ENCODE data around the gene VPS13D. TPM values are rescaled to one million over a fixed set of nuclear protein-coding genes. Genes with fewer than 3 reads are reported as not detected.

Gene VPS13D
- total RNA-seq, 1 donor from 2014 or later, result 81.7 TPM

GRCh38 chr1:12244585-12244984, 14.8 kb downstream of the VPS13D start:
- Histone ChIP-seq H3K27ac (no peak overlapping the region), H3K27me3 (ENCODE audit: low read depth) (no peaks in the 10 kb centered on the region), H3K4me3 (no peak overlapping the region), H3K36me3 (peaks cover 99% of the 10 kb centered on the region), H3K9me3 (no peaks in the 10 kb centered on the region), H3K4me1 (no peaks in the 10 kb centered on the region)
- DNase-seq (no peak), ATAC-seq (no peak)
- intact Hi-C loops (cut with DNase I), result no loop called here
- TF ChIP-seq CTCF (IDR thresholded peaks at IDR 0.05), result no peak

GRCh38 chr1:12245116-12245515, 15.3 kb downstream of the VPS13D start:
- no peaks in the 10 kb centered on the region for H3K4me1 ChIP-seq
- no peaks in the 10 kb centered on the region for H3K27me3 ChIP-seq (ENCODE audit: low read depth)
- no peak for TF ChIP-seq CTCF (IDR thresholded peaks at IDR 0.05)
- intact Hi-C loops (cut with DNase I), result no loop called here
- DNase-seq (no peak), ATAC-seq (no peak)
- H3K27ac ChIP-seq, result no peak overlapping the region
- no peak overlapping the region for H3K4me3 ChIP-seq
- no peaks in the 10 kb centered on the region for H3K9me3 ChIP-seq
- peaks cover 99% of the 10 kb centered on the region for H3K36me3 ChIP-seq

GRCh38 chr1:12245733-12246132, 15.9 kb downstream of the VPS13D start:
- intact Hi-C loops (cut with DNase I), result no loop called here
- Histone ChIP-seq H3K9me3 (no peaks in the 10 kb centered on the region), H3K4me3 (no peak overlapping the region), H3K4me1 (no peaks in the 10 kb centered on the region), H3K27me3 (ENCODE audit: low read depth) (no peaks in the 10 kb centered on the region), H3K36me3 (peaks cover 100% of the 10 kb centered on the region), H3K27ac (no peak overlapping the region)
- peak in 1 of 2 donors; percentile 31 for ATAC-seq
- no peak for DNase-seq
- TF ChIP-seq CTCF (IDR thresholded peaks at IDR 0.05), result no peak

- Histone ChIP-seq H3K9me3 (no peaks in the 10 kb centered on the region), H3K27ac (no peak overlapping the region), H3K36me3 (peaks cover 99% of the 10 kb centered on the region), H3K27me3 (ENCODE audit: low read depth) (no peaks in the 10 kb centered on the region), H3K4me3 (no peak overlapping the region), H3K4me1 (no peaks in the 10 kb centered on the region)
- no peak for TF ChIP-seq CTCF (IDR thresholded peaks at IDR 0.05)
- peak in 1 of 2 donors; percentile 24 for ATAC-seq
- intact Hi-C loops (cut with DNase I), result no loop called here
- DNase-seq, result no peak
Observed at GRCh38 chr1:12246584-12246983, 16.8 kb downstream of the VPS13D start.

GRCh38 chr1:12249181-12249580, 19.4 kb downstream of the VPS13D start:
- ATAC-seq (no peak), DNase-seq (no peak)
- Histone ChIP-seq H3K4me1 (no peaks in the 10 kb centered on the region), H3K27ac (no peak overlapping the region), H3K36me3 (peaks cover 96% of the 10 kb centered on the region), H3K4me3 (no peak overlapping the region), H3K9me3 (no peaks in the 10 kb centered on the region), H3K27me3 (ENCODE audit: low read depth) (no peaks in the 10 kb centered on the region)
- no peak for TF ChIP-seq CTCF (IDR thresholded peaks at IDR 0.05)
- intact Hi-C loops (cut with DNase I), result no loop called here

- Histone ChIP-seq H3K27ac (no peak overlapping the region), H3K36me3 (peaks cover 96% of the 10 kb centered on the region)
Observed at GRCh38 chr1:12249748-12250147, 19.9 kb downstream of the VPS13D start.

More at GRCh38 chr1:12249748-12250147, 19.9 kb downstream of the VPS13D start:
- intact Hi-C loops (cut with DNase I), result no loop called here
- H3K9me3 ChIP-seq, result no peaks in the 10 kb centered on the region
- DNase-seq (no peak), ATAC-seq (no peak)
- H3K27me3 ChIP-seq (ENCODE audit: low read depth), result no peaks in the 10 kb centered on the region
- TF ChIP-seq CTCF (IDR thresholded peaks at IDR 0.05), result no peak
- H3K4me1 ChIP-seq, result no peaks in the 10 kb centered on the region
- no peak overlapping the region for H3K4me3 ChIP-seq

Measured in lower lobe of right lung (tissue), 2 donors.